Tibial artery (tissue), 4 donors: ENCODE data around the gene AGXT.
"Not testable (repeated sequence)": the region's sequence is repeated elsewhere in the genome, so short reads cannot be mapped to it uniquely, and the experiment has no call there.

Experiments
- DNase-seq, 2 donors: peaks; one replicate each; pipeline ENCODE4 v3.0.0-alpha.2; 2019
- H3K27ac ChIP-seq, 2 donors: fragments of 200-600 bp; sonication (generic) in 1 of 2; 1 replicate in 1 of 2; 2 replicates in 1 of 2; pipeline ENCODE4 v1.5.1; 2018 to 2019; ENCODE audit warnings: mild to moderate bottlenecking in 1 of 2
- H3K27me3 ChIP-seq, 2 donors: fragments of 200-600 bp; sonication (generic) in 1 of 2; one replicate each; pipeline versions ENCODE4 v1.5.1 to v1.6.0; 2016 to 2019
- H3K36me3 ChIP-seq, 3 donors: fragments of 200-600 bp; sonication (generic) in 2 of 3; one replicate each; pipeline ENCODE4 v1.5.1; 2016 to 2019; ENCODE audit warnings: mild to moderate bottlenecking in 2 of 3
- H3K4me1 ChIP-seq, 4 donors: fragments of 200-600 bp; sonication (generic) in 2 of 4; 1 replicate in 3 of 4; 2 replicates in 1 of 4; pipeline ENCODE4 v1.5.1; 2016 to 2019
- H3K4me3 ChIP-seq, 2 donors: fragments of 200-600 bp; sonication (generic) in 1 of 2; 1 replicate in 1 of 2; 2 replicates in 1 of 2; pipeline ENCODE4 v1.5.1; 2018 to 2019; ENCODE audit warnings: mild to moderate bottlenecking in 2 of 2
- H3K9me3 ChIP-seq, 3 donors: fragments of 200-600 bp; sonication (generic) in 1 of 3; one replicate each; pipeline ENCODE4 v1.5.1; 2016 to 2019
- intact Hi-C: fragments of 100-400 bp; cut with DNase I; formaldehyde crosslinking; loops from one replicate; pipeline ENCODE4 v1.15.0; 2023; ENCODE audit warnings: low total_unique reads
- TF ChIP-seq, protein P1 (sequence below), 2 experiments: fragments of 200-600 bp in 1 of 2; fragments of 450-650 bp in 1 of 2; IDR thresholded peaks; one replicate each; pipeline ENCODE4 v1.5.1; 2017 to 2019; ENCODE audit warnings: antibody characterized with exemption in 2 of 2, mild to moderate bottlenecking in 1 of 2, moderate library complexity in 1 of 2

The AGXT gene

DNA sequence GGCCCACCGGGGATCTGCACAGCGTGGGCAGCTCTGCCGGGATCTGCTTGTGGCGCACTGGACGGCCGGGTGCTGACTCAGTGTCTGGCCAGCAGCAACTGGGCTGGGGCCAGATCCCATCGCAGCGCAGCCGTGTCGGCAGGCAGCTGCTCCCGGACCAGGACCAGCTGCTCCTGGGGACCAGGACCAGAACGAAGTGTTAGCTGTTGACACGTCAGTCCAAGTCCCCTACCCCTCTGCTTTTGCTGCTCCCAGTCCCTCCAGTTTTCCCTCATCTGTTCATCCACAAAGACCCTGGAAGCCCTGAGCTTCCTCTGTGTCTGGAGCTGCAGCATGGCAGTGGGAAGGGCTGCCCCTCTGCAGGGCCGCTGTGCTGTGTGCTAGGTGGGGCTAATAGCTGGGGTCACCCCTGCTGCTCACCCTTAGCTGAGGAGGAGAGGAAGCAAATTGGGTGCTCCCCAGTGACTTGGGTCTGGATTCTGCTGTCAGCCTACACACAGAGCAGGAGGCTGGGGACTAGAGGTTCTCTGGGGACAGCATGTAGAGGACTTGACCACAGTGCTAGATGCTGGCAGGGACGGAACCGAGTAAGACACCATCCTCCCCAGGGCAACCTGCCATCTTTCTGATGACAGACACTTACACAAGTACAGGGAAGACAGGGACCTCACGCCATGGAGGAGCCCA lies 31.7 kb upstream of the AGXT start:
- no peaks in the 10 kb centered on the region for H3K9me3 ChIP-seq
- TF ChIP-seq, protein P1, sequence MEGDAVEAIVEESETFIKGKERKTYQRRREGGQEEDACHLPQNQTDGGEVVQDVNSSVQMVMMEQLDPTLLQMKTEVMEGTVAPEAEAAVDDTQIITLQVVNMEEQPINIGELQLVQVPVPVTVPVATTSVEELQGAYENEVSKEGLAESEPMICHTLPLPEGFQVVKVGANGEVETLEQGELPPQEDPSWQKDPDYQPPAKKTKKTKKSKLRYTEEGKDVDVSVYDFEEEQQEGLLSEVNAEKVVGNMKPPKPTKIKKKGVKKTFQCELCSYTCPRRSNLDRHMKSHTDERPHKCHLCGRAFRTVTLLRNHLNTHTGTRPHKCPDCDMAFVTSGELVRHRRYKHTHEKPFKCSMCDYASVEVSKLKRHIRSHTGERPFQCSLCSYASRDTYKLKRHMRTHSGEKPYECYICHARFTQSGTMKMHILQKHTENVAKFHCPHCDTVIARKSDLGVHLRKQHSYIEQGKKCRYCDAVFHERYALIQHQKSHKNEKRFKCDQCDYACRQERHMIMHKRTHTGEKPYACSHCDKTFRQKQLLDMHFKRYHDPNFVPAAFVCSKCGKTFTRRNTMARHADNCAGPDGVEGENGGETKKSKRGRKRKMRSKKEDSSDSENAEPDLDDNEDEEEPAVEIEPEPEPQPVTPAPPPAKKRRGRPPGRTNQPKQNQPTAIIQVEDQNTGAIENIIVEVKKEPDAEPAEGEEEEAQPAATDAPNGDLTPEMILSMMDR (IDR thresholded peaks at IDR 0.05) = no peak
- peaks cover 0 to 40% of the 10 kb centered on the region in 2 donors for H3K27me3 ChIP-seq
- no peak for DNase-seq
- no peaks in the 10 kb centered on the region for H3K36me3 ChIP-seq
- H3K4me3 ChIP-seq = no peak overlapping the region
- H3K27ac ChIP-seq = no peak overlapping the region
- H3K4me1 ChIP-seq = peaks cover 0 to 7% (median 5%) of the 10 kb centered on the region in 4 donors
- intact Hi-C loops = no loop called here

DNA sequence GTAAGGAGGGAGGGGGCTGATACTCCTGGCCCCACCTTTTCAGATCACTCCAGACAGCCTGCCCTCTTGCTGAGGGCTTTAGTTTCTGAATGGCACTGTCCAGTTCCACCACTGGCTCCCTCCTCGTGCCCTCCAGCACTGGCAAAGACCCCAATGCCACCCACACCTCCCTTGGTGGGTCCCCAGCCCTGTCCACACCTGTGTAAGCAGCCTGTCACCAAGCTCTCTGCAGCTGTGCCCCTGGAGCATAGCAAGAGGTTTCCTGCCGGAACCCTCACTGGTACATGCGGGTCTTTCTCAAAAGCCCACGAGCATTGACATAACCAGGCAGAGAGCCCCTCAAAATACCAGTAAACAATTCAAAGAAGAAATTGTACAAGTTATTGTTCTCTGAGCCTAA lies 31.0 kb upstream of the AGXT start:
- no peak overlapping the region for H3K27ac ChIP-seq
- H3K4me1 ChIP-seq = no peaks in the 10 kb centered on the region
- no peaks in the 10 kb centered on the region for H3K9me3 ChIP-seq
- H3K4me3 ChIP-seq = no peak overlapping the region
- TF ChIP-seq, protein P1 (IDR thresholded peaks at IDR 0.05) = no peak
- no peaks in the 10 kb centered on the region for H3K36me3 ChIP-seq
- H3K27me3 ChIP-seq = peaks cover 0 to 43% of the 10 kb centered on the region in 2 donors
- intact Hi-C loops = no loop called here
- no peak for DNase-seq

DNA sequence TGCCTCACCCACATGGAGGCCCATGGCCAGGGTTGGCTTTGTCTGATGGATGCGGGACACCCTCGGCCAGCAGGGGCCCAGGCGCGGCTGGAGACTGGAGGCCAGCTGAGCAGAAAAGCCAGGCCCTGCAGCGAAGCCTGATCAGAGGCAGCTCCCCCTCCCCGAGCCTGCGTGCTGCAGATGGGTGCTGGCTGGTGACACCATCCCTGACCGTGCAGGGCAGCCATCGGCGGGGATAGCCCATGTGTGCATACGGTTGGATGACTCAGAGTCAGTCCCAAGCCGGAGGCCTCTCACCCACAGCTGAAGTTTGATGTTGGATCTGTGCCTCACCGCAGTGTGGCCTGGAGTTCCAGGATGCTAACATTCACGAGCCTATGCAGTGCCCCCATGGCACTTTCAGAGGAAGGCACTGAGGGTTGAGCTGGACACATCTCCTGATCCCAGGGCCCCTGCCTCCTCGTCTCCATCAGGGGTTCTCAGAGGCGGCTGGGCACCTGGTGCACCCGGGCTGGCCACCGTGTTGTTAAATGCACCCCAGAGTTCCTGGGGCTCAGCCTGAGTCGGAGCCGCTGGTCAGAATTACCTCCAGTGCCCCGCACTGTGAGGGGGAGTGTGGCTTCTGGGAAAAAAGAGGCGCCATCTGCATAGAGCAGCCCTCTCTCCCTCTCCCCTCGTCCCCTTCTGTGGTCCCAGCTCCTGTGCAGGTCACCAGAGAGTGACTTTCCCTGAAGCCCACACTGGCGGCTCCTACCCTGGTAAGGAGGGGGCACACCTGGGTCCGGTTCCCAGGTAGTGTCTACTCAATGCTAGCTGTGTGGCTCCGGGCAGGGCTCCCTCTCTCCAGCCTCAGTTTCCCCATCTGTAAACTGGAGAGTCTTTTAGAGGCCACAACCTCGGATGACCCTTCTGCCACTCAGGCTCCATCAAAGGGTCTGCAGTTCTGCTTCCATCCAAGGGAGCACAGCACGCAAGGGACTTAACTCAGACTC lies 29.2 kb upstream of the AGXT start:
- H3K4me1 ChIP-seq = no peaks in the 10 kb centered on the region
- no peaks in the 10 kb centered on the region for H3K9me3 ChIP-seq
- no peak for DNase-seq
- intact Hi-C loops = loop anchor here (10.0 kb wide), 1 partner anchor 365 kb away; no protein-coding TSS in a partner anchor
- H3K36me3 ChIP-seq = no peaks in the 10 kb centered on the region
- no peak overlapping the region for H3K27ac ChIP-seq
- TF ChIP-seq, protein P1 (IDR thresholded peaks at IDR 0.05) = no peak
- no peak overlapping the region for H3K4me3 ChIP-seq
- H3K27me3 ChIP-seq = peaks cover 0 to 43% of the 10 kb centered on the region in 2 donors

DNA sequence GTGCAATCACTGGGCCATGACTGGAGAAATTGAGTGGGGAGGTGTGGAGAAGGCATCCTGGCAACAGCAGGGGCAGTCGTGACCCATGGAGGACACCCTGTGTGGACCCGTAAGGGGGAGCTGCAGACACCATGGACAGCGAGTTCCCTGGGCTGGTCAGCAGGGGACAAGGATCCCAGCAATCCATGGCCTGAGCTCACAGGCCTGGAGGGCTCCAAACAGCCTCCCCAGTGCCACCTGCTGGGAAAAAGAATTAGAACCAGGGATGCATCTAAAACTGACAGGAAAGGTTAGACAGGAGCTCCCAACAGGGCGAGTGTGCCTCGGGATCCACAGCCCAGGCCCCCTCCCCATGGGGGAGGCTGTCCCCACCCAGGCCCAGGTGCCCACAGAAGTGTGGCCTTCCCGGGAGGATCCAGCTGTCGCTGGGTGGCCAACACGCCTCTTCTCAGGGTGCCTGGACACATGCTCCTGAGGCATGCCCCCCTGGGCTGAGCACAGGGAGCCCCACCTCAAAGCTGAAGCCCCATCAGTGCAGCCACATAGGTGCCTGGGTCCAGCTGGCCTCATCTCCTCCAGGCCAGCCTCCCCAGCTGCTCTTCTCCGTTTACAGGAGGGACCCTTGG lies 28.1 kb upstream of the AGXT start:
- TF ChIP-seq, protein P1 (IDR thresholded peaks at IDR 0.05) = peak; percentile 36 to 40
- no peak overlapping the region for H3K4me3 ChIP-seq
- peaks cover 0 to 43% of the 10 kb centered on the region in 2 donors for H3K27me3 ChIP-seq
- intact Hi-C loops = loop anchor here (10.0 kb wide), 1 partner anchor 364 kb away; no protein-coding TSS in a partner anchor
- H3K27ac ChIP-seq = no peak overlapping the region
- DNase-seq = no peak
- no peaks in the 10 kb centered on the region for H3K36me3 ChIP-seq
- H3K4me1 ChIP-seq = no peaks in the 10 kb centered on the region
- no peaks in the 10 kb centered on the region for H3K9me3 ChIP-seq

DNA sequence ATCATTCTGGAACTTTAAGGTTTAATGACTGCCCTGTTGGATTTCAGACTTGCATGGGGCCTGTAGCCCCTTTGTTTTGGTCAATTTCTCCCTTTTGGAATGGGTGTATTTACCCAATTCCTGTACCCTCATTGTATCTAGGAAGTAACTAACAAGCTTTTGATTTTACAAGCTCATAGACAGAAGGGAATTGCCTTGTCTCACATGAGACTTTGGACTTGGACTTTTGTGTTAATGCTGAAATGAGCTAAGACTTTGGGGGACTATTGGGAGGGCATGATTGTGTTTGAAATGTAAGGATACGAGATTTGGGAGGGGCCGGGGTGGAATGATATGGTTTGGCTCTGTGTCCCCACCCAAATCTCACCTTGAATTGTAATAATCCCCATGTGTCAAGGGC lies 22.3 kb upstream of the AGXT start:
- intact Hi-C loops = loop anchor here (10.0 kb wide), 1 partner anchor 358 kb away; no protein-coding TSS in a partner anchor
- not testable (repeated sequence) for H3K36me3 ChIP-seq, H3K9me3 ChIP-seq, DNase-seq, H3K4me3 ChIP-seq, H3K4me1 ChIP-seq, H3K27ac ChIP-seq
- H3K27me3 ChIP-seq = peaks cover 0 to 29% of the 10 kb centered on the region in 2 donors
